ENCODE results near the gene AKIRIN2. TPM values are rescaled to one million over a fixed set of nuclear protein-coding genes. Genes with fewer than 3 reads are reported as not detected.
A peak's percentile ranks its signal among the peaks of the same experiment; 100 is the strongest.

Gene AKIRIN2
- total and polyA plus RNA-seq, 8 donors: 43.6 to 71.4 (median 66.5) TPM

DNA sequence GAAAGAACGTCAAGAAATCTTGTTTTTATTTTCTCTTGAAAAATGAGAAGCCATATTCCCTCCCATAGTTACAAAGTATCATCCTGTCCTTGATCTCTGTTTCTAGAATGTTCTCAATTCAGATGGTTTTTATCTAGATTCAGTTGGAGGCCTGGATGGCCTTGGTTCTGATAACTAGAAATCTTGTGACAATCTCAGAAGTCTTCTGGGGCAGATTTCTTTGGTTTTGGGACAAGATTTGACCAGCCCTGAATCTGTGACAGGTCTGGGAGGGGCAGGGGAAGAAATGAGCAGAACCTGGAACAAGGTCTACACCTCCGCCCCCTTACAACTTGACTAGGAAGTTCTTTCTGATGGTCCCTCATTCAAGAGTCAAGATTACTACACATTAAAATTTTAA is 41.4 kb upstream of the AKIRIN2 start:
- no peak for DNase-seq
- TF ChIP-seq, protein P1, sequence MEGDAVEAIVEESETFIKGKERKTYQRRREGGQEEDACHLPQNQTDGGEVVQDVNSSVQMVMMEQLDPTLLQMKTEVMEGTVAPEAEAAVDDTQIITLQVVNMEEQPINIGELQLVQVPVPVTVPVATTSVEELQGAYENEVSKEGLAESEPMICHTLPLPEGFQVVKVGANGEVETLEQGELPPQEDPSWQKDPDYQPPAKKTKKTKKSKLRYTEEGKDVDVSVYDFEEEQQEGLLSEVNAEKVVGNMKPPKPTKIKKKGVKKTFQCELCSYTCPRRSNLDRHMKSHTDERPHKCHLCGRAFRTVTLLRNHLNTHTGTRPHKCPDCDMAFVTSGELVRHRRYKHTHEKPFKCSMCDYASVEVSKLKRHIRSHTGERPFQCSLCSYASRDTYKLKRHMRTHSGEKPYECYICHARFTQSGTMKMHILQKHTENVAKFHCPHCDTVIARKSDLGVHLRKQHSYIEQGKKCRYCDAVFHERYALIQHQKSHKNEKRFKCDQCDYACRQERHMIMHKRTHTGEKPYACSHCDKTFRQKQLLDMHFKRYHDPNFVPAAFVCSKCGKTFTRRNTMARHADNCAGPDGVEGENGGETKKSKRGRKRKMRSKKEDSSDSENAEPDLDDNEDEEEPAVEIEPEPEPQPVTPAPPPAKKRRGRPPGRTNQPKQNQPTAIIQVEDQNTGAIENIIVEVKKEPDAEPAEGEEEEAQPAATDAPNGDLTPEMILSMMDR (IDR thresholded peaks at IDR 0.05): no peak
- Histone ChIP-seq H3K4me1 (peaks cover 0 to 11% of the 10 kb centered on the region in 2 donors), H3K27ac (no peak overlapping the region), H3K4me3 (no peak overlapping the region), H3K36me3 (no peaks in the 10 kb centered on the region), H3K9me3 (no peaks in the 10 kb centered on the region), H3K27me3 (no peaks in the 10 kb centered on the region)
- intact Hi-C loops (cut with DNase I): no loop called here
- no peak for ATAC-seq

DNA sequence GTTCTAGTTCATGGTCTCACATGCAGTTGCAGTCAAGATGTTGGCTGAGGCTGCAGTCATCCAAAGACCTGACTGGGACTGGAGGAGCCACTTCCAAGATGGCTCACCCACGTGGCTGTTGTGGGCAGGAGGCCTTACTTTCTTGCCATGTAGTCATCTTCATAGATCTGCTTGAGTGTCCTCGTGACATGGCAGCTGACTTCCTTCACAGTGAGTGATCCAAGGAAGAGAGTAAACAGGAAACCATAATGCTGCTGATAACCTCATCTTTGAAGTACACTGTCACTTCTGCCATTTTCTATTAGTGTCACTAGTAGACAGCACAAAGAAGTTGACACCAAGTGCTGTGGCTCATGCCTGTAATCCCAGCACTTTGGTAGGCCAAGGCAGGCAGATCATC is 40.1 kb upstream of the AKIRIN2 start:
- Histone ChIP-seq H3K27ac (peak overlapping the region in 1 of 2 donors; percentile 74), H3K4me1 (peaks cover 0 to 11% of the 10 kb centered on the region in 2 donors), H3K27me3 (no peaks in the 10 kb centered on the region), H3K4me3 (no peak overlapping the region), H3K9me3 (no peaks in the 10 kb centered on the region), H3K36me3 (no peaks in the 10 kb centered on the region)
- ATAC-seq (peak; percentile 63), DNase-seq (peak in 1 of 4 donors; percentile 81)
- intact Hi-C loops (cut with DNase I): no loop called here
- TF ChIP-seq, protein P1 (IDR thresholded peaks at IDR 0.05): no peak

DNA sequence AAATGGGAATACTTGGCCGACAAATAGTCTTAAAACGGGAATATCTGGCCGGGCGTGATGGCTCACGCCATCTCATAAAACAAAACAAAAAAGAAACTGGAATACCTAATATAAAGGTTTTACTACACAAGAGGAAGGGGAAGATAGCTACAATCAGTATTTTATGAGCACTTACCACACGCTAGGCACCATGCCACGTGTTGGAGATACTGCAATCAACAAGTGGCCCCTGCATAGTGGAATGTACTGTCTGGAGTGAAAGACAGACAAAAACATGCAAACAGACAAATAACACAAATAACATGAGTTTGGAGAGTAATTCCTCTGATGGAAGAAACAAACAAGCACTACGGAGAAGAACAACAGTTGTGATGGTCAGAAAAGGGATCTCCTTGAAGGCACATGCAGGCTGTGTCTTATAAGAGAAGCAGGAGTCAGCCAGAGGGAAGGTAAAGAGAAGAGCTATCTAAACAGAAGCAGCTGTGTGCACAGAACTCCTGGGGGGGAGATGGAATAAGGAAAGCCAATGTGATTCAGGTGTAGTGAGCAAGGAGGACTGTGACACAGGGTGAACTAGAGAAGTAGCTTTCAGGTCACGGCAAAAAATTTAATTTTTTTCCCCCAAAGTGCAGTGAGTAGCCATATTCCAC is 39.1 kb upstream of the AKIRIN2 start:
- Histone ChIP-seq H3K9me3 (no peaks in the 10 kb centered on the region), H3K27me3 (no peaks in the 10 kb centered on the region), H3K4me3 (no peak overlapping the region), H3K36me3 (no peaks in the 10 kb centered on the region), H3K4me1 (peaks cover 0 to 11% of the 10 kb centered on the region in 2 donors), H3K27ac (no peak overlapping the region)
- TF ChIP-seq, protein P1 (IDR thresholded peaks at IDR 0.05): no peak
- DNase-seq: no peak
- no peak for ATAC-seq
- intact Hi-C loops (cut with DNase I): no loop called here

GRCh38 chr6:87738744-87739143 is 36.7 kb upstream of the AKIRIN2 start:
- no peaks in the 10 kb centered on the region for H3K9me3 ChIP-seq
- H3K36me3 ChIP-seq: no peaks in the 10 kb centered on the region
- no peak for ATAC-seq
- H3K4me3 ChIP-seq: no peak overlapping the region
- TF ChIP-seq, protein P1 (IDR thresholded peaks at IDR 0.05): no peak
- intact Hi-C loops (cut with DNase I): no loop called here
- H3K4me1 ChIP-seq: peaks cover 0 to 11% of the 10 kb centered on the region in 2 donors
- no peak overlapping the region for H3K27ac ChIP-seq
- H3K27me3 ChIP-seq: no peaks in the 10 kb centered on the region
- DNase-seq: no peak

DNA sequence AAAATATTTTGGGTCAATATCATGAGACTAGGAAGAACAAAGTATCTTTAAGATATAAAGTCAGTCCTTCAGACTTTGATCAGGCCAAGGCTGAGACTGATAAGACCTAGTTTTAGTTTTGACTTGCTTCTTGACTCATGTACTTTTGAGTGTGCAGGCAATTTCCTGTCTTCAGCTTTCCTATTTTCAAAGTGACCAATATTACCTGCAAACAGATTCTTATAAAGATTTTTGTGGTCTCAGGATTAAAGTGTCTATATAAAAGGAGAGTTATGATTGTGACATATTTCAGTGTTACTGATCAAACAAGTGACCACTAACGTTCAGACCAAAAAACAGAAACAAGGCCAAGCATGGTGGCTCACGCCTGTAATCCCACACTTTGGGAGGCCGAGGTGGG is 36.0 kb upstream of the AKIRIN2 start:
- no peaks in the 10 kb centered on the region for H3K27me3 ChIP-seq
- H3K36me3 ChIP-seq: no peaks in the 10 kb centered on the region
- H3K4me1 ChIP-seq: peaks cover 0 to 15% of the 10 kb centered on the region in 2 donors
- no peak overlapping the region for H3K27ac ChIP-seq
- intact Hi-C loops (cut with DNase I): no loop called here
- no peaks in the 10 kb centered on the region for H3K9me3 ChIP-seq
- H3K4me3 ChIP-seq: no peak overlapping the region
- TF ChIP-seq, protein P1 (IDR thresholded peaks at IDR 0.05): no peak
- ATAC-seq (no peak), DNase-seq (no peak)

All from left lung (tissue), 10 donors.